ENCODE results near the gene HYAL1. TPM values are rescaled to one million over a fixed set of nuclear protein-coding genes. Genes with fewer than 3 reads are reported as not detected.
A peak's percentile ranks its signal among the peaks of the same experiment; 100 is the strongest.

The HYAL1 gene
- total RNA-seq, 1 donor from 2014 or later: 0.47 TPM

DNA sequence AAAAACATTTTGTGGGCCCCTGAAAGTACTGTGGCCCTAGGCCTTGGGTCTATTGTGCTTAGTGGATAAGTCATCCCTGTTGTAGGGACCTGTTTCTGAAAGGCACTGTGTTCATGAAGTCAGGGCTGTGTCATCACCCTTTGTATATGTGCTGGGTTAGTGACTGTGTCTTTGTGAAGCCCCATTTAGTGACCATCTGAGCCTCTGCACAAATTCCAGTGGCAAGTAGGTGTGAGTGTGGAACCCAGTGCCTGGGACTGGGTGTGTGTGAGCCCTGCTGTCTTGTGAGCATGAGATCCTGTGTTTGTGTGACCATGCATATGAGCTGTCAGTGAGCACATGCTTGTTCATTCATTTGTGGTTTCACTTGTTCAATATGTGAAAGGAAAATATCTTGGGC lies 1.2 kb upstream of the HYAL1 start:
- H3K9me3 Mint-ChIP-seq: no peaks in the 10 kb centered on the region
- DNase-seq (no peak), ATAC-seq (ENCODE audit: low read depth) (no peak)
- no peak overlapping the region for H3K27ac Mint-ChIP-seq
- H3K4me3 Mint-ChIP-seq: no peak overlapping the region
- H3K27me3 Mint-ChIP-seq: no peaks in the 10 kb centered on the region
- intact Hi-C loops (cut with micrococcal nuclease): no loop called here
- POLR2A ChIA-PET: no interaction called here
- CTCF ChIA-PET: no interaction called here
- peaks cover 14% of the 10 kb centered on the region for H3K4me1 Mint-ChIP-seq
- TF ChIP-seq, protein P1, sequence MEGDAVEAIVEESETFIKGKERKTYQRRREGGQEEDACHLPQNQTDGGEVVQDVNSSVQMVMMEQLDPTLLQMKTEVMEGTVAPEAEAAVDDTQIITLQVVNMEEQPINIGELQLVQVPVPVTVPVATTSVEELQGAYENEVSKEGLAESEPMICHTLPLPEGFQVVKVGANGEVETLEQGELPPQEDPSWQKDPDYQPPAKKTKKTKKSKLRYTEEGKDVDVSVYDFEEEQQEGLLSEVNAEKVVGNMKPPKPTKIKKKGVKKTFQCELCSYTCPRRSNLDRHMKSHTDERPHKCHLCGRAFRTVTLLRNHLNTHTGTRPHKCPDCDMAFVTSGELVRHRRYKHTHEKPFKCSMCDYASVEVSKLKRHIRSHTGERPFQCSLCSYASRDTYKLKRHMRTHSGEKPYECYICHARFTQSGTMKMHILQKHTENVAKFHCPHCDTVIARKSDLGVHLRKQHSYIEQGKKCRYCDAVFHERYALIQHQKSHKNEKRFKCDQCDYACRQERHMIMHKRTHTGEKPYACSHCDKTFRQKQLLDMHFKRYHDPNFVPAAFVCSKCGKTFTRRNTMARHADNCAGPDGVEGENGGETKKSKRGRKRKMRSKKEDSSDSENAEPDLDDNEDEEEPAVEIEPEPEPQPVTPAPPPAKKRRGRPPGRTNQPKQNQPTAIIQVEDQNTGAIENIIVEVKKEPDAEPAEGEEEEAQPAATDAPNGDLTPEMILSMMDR (IDR thresholded peaks at IDR 0.05): no peak
- H3K36me3 Mint-ChIP-seq (ENCODE audit: low read depth): no peaks in the 10 kb centered on the region

GRCh38 chr3:50302095-50303012 lies 1.0 kb downstream of the HYAL1 start:
- CTCF ChIA-PET: no interaction called here
- DNase-seq (no peak), ATAC-seq (ENCODE audit: low read depth) (no peak)
- Mint-ChIP-seq H3K9me3 (no peaks in the 10 kb centered on the region), H3K36me3 (ENCODE audit: low read depth) (peaks cover 4% of the 10 kb centered on the region), H3K27ac (no peak overlapping the region), H3K27me3 (no peaks in the 10 kb centered on the region), H3K4me1 (peaks cover 31% of the 10 kb centered on the region), H3K4me3 (no peak overlapping the region)
- TF ChIP-seq, protein P1 (IDR thresholded peaks at IDR 0.05): no peak
- POLR2A ChIA-PET: no interaction called here
- intact Hi-C loops (cut with micrococcal nuclease): no loop called here

DNA sequence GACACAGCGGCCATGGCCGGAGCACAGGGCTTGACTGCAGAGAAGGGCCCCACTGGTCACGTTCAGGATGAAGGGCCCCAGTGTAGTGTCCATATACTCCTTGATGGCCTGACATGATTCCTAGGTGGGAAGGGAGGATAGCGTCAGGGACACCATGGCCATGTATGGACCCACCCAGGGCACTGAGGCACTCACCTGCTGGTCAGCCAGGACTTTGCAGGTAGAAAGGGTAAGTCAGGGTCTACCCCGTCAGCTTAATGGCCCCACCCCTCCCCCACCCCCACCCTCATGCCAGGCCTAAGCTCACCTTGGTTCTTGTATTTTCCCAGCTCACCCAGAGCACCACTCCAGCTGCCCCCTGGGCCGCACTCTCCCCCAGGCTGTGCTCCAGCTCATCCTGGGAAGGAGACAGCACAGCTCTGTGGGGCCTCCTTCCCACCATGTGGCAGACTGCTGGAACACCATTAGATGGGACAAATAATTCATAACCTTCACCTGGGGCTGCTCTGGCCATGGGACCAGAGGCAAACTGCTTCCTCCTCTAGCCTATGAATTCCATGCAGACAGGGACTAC lies 2.6 kb downstream of the HYAL1 start:
- Mint-ChIP-seq H3K9me3 (no peaks in the 10 kb centered on the region), H3K36me3 (ENCODE audit: low read depth) (peaks cover 6% of the 10 kb centered on the region), H3K27me3 (no peaks in the 10 kb centered on the region), H3K27ac (no peak overlapping the region), H3K4me3 (no peak overlapping the region), H3K4me1 (peaks cover 34% of the 10 kb centered on the region)
- TF ChIP-seq, protein P1 (IDR thresholded peaks at IDR 0.05): no peak
- DNase-seq (no peak), ATAC-seq (ENCODE audit: low read depth) (no peak)
- POLR2A ChIA-PET: interaction anchor here (0.7 to 1.0 kb wide), 2 partner anchors 37 to 59 kb away, joined by 5 to 6 read pairs; partner anchors contain the start of gene TMEM115
- CTCF ChIA-PET: no interaction called here
- intact Hi-C loops (cut with micrococcal nuclease): no loop called here

GRCh38 chr3:50299929-50300680 lies 3.3 kb downstream of the HYAL1 start:
- DNase-seq (no peak), ATAC-seq (ENCODE audit: low read depth) (no peak)
- Mint-ChIP-seq H3K27ac (peak overlapping the region; percentile 98), H3K9me3 (no peaks in the 10 kb centered on the region), H3K4me3 (peak overlapping the region; percentile 98), H3K27me3 (no peaks in the 10 kb centered on the region), H3K36me3 (ENCODE audit: low read depth) (peaks cover 6% of the 10 kb centered on the region), H3K4me1 (peaks cover 34% of the 10 kb centered on the region)
- intact Hi-C loops (cut with micrococcal nuclease): loop anchor here (1.0 to 10.0 kb wide), 10 partner anchors 21 to 1275 kb away; partner anchors contain the start of genes APEH, HEMK1, IMPDH2 and INKA1
- ChIA-PET CTCF (interaction anchor here (0.9 to 1.8 kb wide), 5 partner anchors 14 to 106 kb away, joined by 3 to 9 read pairs (median 5); partner anchors contain the start of gene HYAL2), POLR2A (interaction anchor here (0.6 to 3.4 kb wide), 16 partner anchors 17 to 1207 kb away, joined by 3 to 62 read pairs (median 6); partner anchors contain the start of genes CYB561D2, DAG1, GNAI2 and HEMK1)
- TF ChIP-seq, protein P1 (IDR thresholded peaks at IDR 0.05): no peak
